MM.1S (cell line): Measurements from ENCODE around the gene HTRA2.

Experiments used
- DNase-seq: peaks from one replicate; pipeline ENCODE4 v3.0.0-alpha.2; 2015
- H2AFZ ChIP-seq: fragments of 300-600 bp; sonication (generic); 2 replicates; pipeline ENCODE4 v1.6.0; 2016; ENCODE audit warnings: antibody characterized with exemption, low read length
- H3F3A ChIP-seq: fragments of 300-600 bp; sonication (generic); 2 replicates; pipeline ENCODE4 v1.6.1; 2016; ENCODE audit warnings: mild to moderate bottlenecking, antibody characterized with exemption, low read length, moderate library complexity, mixed read lengths; ENCODE audit not compliant: insufficient read depth
- H3K27ac ChIP-seq: fragments of 300-600 bp; sonication (generic); 2 replicates; pipeline ENCODE4 v1.5.1; 2016; ENCODE audit warnings: mild to moderate bottlenecking, low read length
- H3K27me3 ChIP-seq: fragments of 300-600 bp; sonication (generic); replicated peaks from 2 replicates; pipeline ENCODE4 v1.6.0; 2016; ENCODE audit warnings: low read length; ENCODE audit not compliant: insufficient read depth
- H3K36me3 ChIP-seq: fragments of 300-600 bp; sonication (generic); replicated peaks from 2 replicates; pipeline ENCODE4 v1.6.1; 2016; ENCODE audit warnings: mild to moderate bottlenecking, low read length, mixed read lengths; ENCODE audit not compliant: insufficient read depth
- H3K4me1 ChIP-seq: fragments of 300-600 bp; sonication (generic); 2 replicates; pipeline ENCODE4 v1.6.1; 2016; ENCODE audit warnings: low read length, mixed read lengths
- H3K4me2 ChIP-seq: fragments of 300-600 bp; sonication (generic); 2 replicates; pipeline ENCODE4 v1.6.0; 2016; ENCODE audit warnings: low read depth, low read length
- H3K4me3 ChIP-seq: fragments of 300-600 bp; sonication (generic); 2 replicates; pipeline ENCODE4 v1.5.1; 2016; ENCODE audit warnings: low read length, mixed read lengths
- H3K79me2 ChIP-seq: fragments of 300-600 bp; sonication (generic); 2 replicates; pipeline ENCODE4 v1.6.1; 2016; ENCODE audit warnings: mixed run types, low read length, mixed read lengths
- H3K9ac ChIP-seq: fragments of 300-600 bp; sonication (generic); 2 replicates; pipeline ENCODE4 v1.6.1; 2016; ENCODE audit warnings: low read length, mixed read lengths
- H3K9me2 ChIP-seq: fragments of 300-600 bp; sonication (generic); replicated peaks from 2 replicates; pipeline ENCODE4 v1.6.1; 2016; ENCODE audit warnings: mild to moderate bottlenecking, low read length, mixed read lengths; ENCODE audit not compliant: insufficient read depth
- H3K9me3 ChIP-seq: fragments of 300-600 bp; sonication (generic); replicated peaks from 2 replicates; pipeline ENCODE4 v1.6.1; 2016; ENCODE audit warnings: mild to moderate bottlenecking, low read length, mixed read lengths; ENCODE audit not compliant: insufficient read depth
- H4K20me1 ChIP-seq: fragments of 300-600 bp; sonication (generic); 2 replicates; pipeline ENCODE4 v1.6.1; 2016; ENCODE audit warnings: mild to moderate bottlenecking, low read length, moderate library complexity, mixed read lengths; ENCODE audit not compliant: insufficient read depth
- CTCF ChIP-seq: fragments of 300-600 bp; sonication (generic); IDR thresholded peaks from 2 replicates; pipeline ENCODE4 v1.5.1; 2016; ENCODE audit warnings: antibody characterized with exemption, low read length, mixed read lengths
- EZH2 ChIP-seq: fragments of 300-600 bp; sonication (generic); optimal IDR thresholded peaks from 2 replicates; pipeline ENCODE3; 2017; ENCODE audit warnings: low read depth, mild to moderate bottlenecking, antibody characterized with exemption, low read length, mixed read lengths
- EZH2phosphoT487 ChIP-seq: fragments of 300-600 bp; sonication (generic); IDR thresholded peaks from 2 replicates; pipeline ENCODE4 v1.6.1; 2018; ENCODE audit warnings: antibody characterized with exemption, low read length

HTRA2 gene

GRCh38 chr2:74510272-74510671 is 19.5 kb upstream of the HTRA2 start:
- Histone ChIP-seq H3K4me2 (no peak overlapping the region), H3K27ac (no peak overlapping the region), H3K9me2 (no peaks in the 10 kb centered on the region), H3K9me3 (no peaks in the 10 kb centered on the region), H3K36me3 (no peaks in the 10 kb centered on the region), H3K4me3 (no peak overlapping the region), H3F3A (no peaks in the 10 kb centered on the region), H2AFZ (no peak overlapping the region), H3K9ac (no peak overlapping the region), H3K4me1 (peaks cover 12% of the 10 kb centered on the region), H3K79me2 (peaks cover 13% of the 10 kb centered on the region), H3K27me3 (peaks cover 48% of the 10 kb centered on the region), H4K20me1 (no peaks in the 10 kb centered on the region)
- DNase-seq = no peak
- TF ChIP-seq EZH2 (no peak), CTCF (no peak), EZH2phosphoT487 (no peak)

- Histone ChIP-seq H3K9ac (no peak overlapping the region), H3K4me1 (peaks cover 12% of the 10 kb centered on the region), H3K27me3 (peaks cover 54% of the 10 kb centered on the region), H3K4me2 (no peak overlapping the region), H3F3A (no peaks in the 10 kb centered on the region), H3K9me2 (no peaks in the 10 kb centered on the region), H3K4me3 (no peak overlapping the region), H4K20me1 (no peaks in the 10 kb centered on the region), H3K36me3 (no peaks in the 10 kb centered on the region), H3K9me3 (no peaks in the 10 kb centered on the region), H3K79me2 (peaks cover 8% of the 10 kb centered on the region), H2AFZ (no peak overlapping the region), H3K27ac (no peak overlapping the region)
- TF ChIP-seq EZH2phosphoT487 = no peak
- no peak for TF ChIP-seq CTCF
- TF ChIP-seq EZH2 = no peak
- DNase-seq = no peak
Measured at GRCh38 chr2:74511104-74511989, 18.4 kb upstream of the HTRA2 start.

GRCh38 chr2:74512744-74513604 is 16.8 kb upstream of the HTRA2 start:
- peaks cover 8% of the 10 kb centered on the region for H3K4me1 ChIP-seq
- no peak for DNase-seq

More at GRCh38 chr2:74512744-74513604, 16.8 kb upstream of the HTRA2 start:
- peaks cover 66% of the 10 kb centered on the region for H3K27me3 ChIP-seq
- TF ChIP-seq EZH2 (no peak), EZH2phosphoT487 (no peak), CTCF (no peak)
- no peaks in the 10 kb centered on the region for H3F3A ChIP-seq
- no peaks in the 10 kb centered on the region for H3K9me3 ChIP-seq
- no peak overlapping the region for H3K9ac ChIP-seq
- no peaks in the 10 kb centered on the region for H4K20me1 ChIP-seq
- no peaks in the 10 kb centered on the region for H3K79me2 ChIP-seq
- no peak overlapping the region for H2AFZ ChIP-seq
- H3K27ac ChIP-seq = no peak overlapping the region
- no peaks in the 10 kb centered on the region for H3K36me3 ChIP-seq
- H3K4me2 ChIP-seq = no peak overlapping the region
- no peaks in the 10 kb centered on the region for H3K9me2 ChIP-seq
- H3K4me3 ChIP-seq = no peak overlapping the region
